ENCODE data around the gene MYO7A.

Gene MYO7A

GRCh38 chr11:77147668-77148321 lies 19.7 kb downstream of the MYO7A start:
- no peak for DNase-seq

DNA sequence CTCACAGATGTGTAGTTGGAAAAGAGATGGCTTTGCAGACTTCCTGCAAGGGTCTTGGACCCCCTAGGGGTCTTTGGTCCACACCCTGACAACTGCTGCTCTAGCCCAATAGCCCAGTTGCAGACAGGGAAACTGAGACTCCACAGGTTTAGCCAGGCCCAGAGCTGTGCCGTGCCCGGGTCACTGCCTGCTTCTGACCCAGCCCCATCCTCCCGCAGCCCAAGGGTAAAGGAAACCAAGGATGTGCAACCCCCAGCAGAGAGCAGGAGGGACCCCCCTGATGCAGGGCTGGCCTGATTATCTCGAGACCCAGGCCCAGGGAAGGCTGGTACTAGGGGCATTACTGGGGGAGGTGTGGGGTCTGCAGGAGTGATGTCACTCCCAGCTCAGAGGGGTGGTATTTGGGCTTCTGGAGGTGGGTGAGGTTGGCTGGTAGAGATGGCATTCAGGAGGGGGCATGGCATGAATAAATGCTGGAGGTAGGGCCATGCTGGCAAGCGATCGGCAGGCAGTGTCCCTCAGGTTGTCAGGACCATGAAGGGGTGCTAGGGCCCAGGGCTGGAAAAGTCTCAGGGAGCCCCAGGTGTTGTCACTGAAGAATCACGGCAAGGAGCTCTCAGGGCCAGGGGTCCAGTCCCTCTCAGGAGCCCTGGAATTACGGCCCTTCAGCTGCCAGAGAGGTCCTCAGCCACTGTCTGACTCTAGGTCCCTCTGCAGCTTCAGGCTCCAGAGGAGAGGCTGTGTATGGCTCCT lies 21.1 kb downstream of the MYO7A start:
- no peak for DNase-seq

DNA sequence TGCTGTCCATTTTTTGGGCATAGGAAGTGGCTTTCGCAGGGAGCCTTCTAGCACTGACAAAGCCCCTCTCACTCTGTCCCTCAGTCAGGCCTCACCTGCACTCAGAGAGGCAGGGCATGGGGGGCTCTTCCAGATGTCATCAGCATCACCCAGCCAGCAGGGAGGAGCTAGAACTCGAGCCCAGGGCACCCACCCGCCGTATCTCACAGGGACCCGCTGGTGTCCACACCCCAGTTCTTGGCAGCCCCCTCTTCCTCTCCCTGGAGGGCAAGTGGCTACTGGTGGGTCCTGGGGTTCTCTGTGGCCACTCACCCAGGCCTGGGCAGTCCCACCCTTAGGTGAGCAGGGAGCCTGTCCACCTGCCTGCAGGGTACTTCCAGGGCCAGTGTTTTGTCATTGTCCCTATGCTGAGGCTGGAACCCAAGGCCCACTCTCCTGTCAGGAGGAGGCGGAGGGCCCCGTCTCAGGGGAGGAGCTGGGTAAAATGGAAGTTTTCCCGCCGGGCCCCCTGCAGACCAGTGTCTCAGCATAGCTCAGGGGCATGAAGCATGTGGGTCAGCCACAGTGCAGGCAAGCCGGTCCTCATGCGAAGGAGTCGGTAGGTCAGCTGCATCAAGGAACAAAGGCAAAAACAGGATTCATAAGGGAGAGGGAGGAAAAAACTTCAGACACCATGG lies 21.8 kb downstream of the MYO7A start:
- no peak for DNase-seq

DNA sequence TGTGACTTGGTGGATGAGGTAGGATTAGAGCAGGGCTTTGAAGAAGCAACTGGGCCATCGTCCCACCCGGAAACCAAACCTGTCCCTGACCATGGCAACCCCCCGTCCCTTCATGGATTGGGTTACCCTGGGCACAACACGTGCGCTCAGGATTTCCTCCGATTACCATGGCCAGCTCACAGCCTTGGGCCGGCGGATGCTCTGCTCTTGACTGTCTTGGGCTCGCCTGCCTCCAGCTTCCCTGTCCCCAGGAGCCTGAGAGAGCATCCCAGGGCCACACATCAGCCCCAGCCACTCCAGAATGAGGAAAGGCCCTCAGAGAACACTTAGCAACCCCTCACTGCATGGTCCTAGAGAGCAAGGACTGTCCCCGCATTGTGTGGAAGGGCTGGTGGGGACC lies 22.8 kb downstream of the MYO7A start:
- DNase-seq: no peak

- DNase-seq: peak; percentile 18 to 38
Measured at GRCh38 chr11:77151804-77152509, 23.9 kb downstream of the MYO7A start.

DNA sequence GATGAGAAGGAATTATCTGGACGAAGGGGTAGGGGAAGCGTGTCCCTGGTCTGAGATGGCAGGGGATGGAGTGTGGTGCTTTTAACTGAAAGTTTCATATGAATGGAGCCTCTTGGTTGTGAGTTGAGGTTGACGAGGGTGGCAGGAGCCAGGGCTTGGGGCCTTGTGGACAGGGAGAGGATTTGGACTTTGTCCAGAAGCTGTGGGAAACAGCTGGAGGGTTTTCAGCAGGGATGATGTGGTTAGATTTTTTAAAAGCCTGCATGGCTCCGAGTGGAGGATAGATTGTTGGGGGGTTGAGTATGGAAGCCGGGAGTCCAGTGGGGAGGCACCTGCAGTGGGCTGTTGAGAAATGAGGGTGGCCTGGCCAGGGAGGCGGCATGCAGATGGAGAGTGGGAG lies 24.8 kb downstream of the MYO7A start:
- no peak for DNase-seq

- DNase-seq: no peak
Measured at GRCh38 chr11:77153276-77154185, 25.5 kb downstream of the MYO7A start.

GRCh38 chr11:77154381-77155081 lies 26.5 kb downstream of the MYO7A start:
- DNase-seq: no peak

DNA sequence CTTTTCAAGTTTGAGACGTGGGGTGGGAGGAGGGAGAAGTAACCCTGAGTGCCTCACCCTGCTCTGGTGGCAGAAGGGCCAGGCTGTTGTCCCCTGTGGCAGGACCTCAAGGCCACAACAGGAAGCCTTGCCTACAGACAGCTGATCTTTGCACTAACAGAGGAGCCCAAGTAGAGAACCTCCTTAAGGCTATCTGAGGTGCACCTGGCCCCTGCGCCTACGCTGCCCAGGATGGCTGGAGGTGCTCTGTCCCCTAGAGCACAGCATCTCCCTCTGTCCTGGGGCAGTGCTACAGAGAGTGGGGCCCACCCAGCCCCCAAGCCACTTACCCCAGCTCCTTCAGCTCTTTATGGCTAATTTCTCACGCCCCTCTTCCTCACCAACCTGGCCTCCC lies 27.0 kb downstream of the MYO7A start:
- DNase-seq: no peak

- no peak for DNase-seq
Measured at GRCh38 chr11:77155556-77156130, 27.6 kb downstream of the MYO7A start.

GRCh38 chr11:77156396-77157195 lies 28.6 kb downstream of the MYO7A start:
- DNase-seq: no peak

- DNase-seq: no peak
Measured at GRCh38 chr11:77158041-77158695, 30.1 kb downstream of the MYO7A start.

- DNase-seq: no peak
Measured at GRCh38 chr11:77159219-77159936, 31.3 kb downstream of the MYO7A start.

GRCh38 chr11:77159937-77160495 lies 32.0 kb downstream of the MYO7A start:
- DNase-seq: no peak

GRCh38 chr11:77163271-77163670 lies 35.2 kb downstream of the MYO7A start:
- no peak for DNase-seq

GRCh38 chr11:77165066-77165465 lies 37.0 kb downstream of the MYO7A start:
- DNase-seq: no peak

DNA sequence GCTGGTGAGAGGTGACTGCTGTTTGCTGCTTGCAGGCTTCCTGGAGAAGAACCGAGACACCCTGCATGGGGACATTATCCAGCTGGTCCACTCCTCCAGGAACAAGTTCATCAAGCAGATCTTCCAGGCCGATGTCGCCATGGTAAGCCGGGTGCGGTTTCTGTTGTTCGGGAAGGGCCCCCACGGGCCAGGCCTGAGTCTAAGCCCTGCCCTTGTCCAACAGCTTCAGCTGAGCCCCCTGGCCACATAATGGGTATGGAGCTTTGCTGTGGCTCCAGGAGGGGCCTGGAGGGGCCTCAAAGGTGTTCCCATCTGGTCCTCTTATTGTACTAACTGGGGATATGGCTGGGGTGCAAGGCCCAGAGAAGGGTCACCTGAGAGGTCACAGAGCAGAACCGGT lies 38.0 kb downstream of the MYO7A start:
- DNase-seq: no peak

DNA sequence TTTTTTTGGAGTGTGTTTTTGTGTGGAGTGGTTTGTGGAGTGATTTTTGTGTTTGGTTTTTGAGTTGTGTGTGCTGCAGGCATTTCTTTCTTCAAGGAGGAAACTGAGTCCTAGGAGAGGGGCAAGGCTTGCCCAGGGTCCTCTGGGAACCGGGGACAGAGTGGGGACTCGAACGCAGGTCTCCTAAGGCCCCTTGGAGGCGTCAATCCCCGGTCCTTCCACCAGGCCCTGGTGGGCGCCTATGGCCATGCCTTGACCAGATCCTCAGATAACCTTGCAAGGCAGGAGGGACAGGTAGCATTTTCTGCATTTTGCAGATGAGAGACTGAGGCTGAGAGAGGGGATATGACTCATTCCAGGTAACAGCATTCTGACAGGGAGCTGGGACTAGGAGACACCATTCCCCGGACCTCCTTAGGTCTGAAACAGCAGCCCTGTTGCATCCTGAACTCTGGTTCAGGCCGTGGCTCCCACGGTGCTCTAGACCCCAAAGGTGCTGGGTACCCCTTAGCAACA lies 39.1 kb downstream of the MYO7A start:
- DNase-seq: no peak
